HG02938 (cell line): ENCODE data around the gene PDYN.

ENCODE experiments used
- ATAC-seq: cut with Tn5 transposase; IDR thresholded peaks from one replicate; pipeline ENCODE4 v1.9.1; 2021; ENCODE audit warnings: mild to moderate bottlenecking, moderate library complexity; ENCODE audit not compliant: unreplicated experiment

Gene PDYN

GRCh38 chr20:1995531-1996310 lies 1.9 kb upstream of the PDYN start:
- ATAC-seq = no peak

GRCh38 chr20:1994627-1995026 lies 769 bp upstream of the PDYN start:
- ATAC-seq = no peak

GRCh38 chr20:1992359-1993110 lies 1.3 kb downstream of the PDYN start:
- ATAC-seq = no peak

DNA sequence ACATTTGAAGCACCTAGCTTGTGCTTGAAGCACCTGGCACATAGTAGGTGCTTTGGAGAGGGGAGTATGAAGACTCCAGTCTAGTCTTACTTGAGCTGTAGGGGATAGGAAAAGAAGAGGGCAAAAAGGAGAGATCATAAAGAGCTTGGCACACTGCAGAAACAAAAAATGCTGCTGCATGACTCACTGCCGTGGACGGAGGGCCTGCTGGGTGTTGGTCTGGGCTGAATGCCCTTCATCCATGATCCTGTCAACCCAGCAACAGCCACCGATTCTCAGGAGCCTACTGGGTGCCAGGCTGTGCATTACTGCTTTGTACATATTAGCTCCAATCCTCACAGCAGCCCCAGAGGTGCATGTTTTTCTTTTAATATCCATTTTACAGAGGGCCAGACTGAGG lies 6.0 kb downstream of the PDYN start:
- no peak for ATAC-seq

DNA sequence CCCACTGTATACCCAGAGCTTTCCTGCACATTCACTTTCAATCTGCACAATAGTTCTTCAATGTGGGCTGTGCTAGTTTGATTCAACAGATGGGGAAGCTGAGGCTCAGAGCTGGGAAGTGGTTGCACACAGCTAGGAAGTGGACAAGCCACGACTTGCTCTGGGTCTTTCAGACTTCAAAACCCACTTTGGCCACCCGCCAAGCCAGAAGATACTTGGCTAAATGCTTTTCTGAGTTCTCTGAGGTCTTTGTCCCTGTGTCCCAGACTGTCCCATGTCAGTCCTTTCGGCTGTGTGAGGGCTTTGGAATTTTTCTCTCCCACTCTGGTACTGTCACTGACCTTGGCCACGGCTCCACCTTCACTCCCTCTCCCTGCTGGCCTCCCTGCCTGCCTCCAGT lies 10.6 kb downstream of the PDYN start:
- ATAC-seq = no peak

DNA sequence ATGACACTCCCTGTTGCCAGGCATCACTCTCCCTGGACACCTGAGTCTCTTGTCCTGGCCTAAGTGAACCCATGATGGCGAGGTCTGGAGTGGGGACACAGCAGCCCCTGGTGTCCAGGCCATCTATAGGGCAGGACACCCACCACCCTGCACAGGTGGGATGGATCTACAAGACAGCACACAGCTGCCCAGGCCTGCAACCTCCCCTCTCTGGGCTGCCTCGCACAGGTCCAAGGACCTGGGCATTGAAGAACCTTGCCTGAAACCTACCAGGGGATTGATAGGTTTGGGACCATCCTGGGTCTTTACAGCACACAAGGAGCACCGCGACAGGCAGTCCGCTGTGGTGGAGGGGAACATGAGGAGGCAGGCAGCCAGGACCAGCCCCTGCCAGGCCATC lies 11.2 kb downstream of the PDYN start:
- no peak for ATAC-seq

GRCh38 chr20:1979106-1979778 lies 14.6 kb downstream of the PDYN start:
- ATAC-seq = no peak

GRCh38 chr20:1975291-1975690 lies 18.6 kb downstream of the PDYN start:
- no peak for ATAC-seq

DNA sequence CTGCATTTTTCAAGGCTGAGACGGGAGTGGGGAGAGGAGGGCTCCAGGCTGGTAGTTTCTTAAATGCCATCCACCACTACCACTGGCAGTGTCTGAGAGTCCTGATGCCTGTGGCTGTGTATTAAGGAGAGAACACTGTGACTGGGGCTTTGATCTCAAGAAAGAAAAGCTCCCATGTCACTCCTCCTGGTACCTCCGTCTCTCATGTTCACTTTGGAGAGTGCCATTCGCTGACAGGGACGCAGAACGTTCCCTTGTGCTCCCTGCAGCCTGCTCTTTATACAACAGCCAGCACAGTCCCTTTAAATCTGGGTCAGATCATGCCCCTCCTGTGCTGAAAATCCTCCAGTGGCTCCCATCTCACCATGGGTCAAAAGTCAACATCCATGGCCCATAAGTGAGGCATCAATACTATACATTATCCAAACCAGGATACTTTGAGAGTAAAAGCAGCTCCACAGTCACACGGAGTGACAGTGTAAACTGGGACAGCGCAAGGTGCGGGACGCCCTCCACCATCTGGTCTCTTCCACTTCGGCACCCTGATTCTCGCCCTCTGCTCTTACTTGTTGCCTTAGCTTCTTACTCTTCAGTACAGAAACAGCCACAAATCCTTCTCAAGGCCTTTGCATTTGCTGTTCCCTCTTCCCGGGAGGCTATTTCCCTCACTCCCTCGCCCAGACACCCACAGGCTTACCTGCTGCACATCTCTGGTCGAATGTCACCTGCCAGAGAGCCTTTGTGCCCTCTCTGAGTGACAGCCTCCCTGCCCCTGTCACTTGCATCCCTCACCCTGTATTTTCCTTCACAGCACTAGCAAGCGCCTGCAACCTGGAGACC lies 20.0 kb downstream of the PDYN start:
- ATAC-seq = no peak

DNA sequence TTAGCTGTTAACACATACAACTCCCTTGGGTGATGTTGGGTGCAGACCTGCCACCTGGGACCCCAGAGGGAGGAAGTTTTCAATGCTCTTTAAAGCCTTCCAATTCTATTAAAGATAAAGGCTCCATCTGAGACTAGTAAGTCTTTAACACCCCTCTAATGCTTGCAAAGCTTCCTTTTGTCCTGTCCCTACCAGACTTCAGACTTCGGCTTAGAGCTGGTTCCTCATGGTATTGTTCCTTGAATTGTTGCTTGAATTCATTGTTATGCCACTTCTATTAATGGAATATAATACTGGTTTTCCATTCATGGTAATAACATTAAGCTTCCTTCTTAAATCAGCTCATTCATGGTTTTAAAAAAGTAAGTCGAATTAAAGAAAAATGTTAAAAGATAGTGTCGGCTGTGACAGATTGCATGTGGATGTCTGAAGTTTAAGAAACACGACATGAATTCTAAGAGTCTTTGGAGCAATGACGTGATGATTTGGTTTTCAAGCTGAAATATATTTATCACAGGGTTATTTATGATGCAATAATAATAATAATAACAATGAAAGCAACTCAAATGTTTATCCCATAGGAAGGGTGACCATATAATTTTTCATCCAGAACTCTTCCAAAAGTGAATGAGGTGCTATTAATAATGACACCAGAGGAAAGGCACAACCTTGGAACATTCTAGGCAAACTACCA lies 21.8 kb downstream of the PDYN start:
- no peak for ATAC-seq

DNA sequence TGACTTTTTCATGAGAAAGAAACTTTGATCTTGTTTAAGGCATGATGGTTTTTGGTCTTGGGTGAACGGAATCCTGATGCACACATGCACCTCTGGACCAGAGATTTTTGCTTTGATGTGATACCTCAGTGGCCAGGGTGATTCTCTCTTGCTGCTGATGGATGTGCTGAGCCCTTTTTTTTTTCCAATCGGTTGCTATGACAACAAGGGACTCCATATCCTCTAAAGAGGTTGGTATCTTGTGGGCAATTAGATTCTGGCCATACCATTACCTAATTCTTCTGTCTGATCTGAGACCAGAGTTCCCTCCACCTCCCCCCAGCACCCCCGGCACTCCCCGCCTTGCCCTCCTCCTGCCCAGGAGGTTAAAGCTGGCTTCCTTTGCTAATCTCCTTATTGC lies 24.9 kb downstream of the PDYN start:
- ATAC-seq = no peak

DNA sequence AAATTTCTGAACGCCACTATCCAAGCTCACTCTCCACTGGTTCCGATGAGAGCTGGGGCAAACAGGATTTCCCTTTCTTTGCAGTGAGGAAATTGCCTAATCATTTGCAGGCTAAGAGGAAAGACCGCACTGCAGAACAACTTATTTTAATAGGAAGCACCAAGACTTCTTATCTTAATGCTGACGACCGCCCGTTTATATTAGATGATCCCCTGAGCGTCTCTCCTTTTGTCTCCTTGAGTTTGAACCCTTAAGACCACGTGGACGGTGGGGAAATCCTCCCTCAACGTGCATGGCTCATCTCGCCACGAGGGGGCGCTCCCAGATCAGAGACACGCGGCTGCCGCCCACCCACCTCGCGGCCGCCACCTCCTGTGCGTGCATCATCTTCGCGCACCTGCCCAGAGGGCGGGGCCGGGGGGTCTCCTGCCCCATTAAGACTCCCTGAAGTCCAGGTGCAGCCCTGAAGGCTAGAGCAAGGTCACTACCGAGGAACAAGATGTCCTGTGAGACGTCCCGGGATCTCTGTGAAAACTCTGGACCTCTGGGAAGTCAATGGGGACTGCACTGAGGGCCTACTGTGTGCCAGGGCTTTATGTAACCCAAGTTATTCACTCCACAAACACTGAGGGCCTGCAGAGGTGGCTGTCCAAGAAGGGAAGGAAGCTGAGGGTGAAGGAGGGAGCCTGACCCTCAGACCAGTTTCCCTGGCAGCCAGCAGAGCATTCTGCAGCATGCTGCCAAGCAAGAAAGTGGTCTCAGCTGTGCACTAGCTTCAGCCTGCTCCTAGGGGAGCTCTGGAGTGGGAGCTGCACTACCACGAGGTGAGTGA lies 28.1 kb downstream of the PDYN start:
- no peak for ATAC-seq

DNA sequence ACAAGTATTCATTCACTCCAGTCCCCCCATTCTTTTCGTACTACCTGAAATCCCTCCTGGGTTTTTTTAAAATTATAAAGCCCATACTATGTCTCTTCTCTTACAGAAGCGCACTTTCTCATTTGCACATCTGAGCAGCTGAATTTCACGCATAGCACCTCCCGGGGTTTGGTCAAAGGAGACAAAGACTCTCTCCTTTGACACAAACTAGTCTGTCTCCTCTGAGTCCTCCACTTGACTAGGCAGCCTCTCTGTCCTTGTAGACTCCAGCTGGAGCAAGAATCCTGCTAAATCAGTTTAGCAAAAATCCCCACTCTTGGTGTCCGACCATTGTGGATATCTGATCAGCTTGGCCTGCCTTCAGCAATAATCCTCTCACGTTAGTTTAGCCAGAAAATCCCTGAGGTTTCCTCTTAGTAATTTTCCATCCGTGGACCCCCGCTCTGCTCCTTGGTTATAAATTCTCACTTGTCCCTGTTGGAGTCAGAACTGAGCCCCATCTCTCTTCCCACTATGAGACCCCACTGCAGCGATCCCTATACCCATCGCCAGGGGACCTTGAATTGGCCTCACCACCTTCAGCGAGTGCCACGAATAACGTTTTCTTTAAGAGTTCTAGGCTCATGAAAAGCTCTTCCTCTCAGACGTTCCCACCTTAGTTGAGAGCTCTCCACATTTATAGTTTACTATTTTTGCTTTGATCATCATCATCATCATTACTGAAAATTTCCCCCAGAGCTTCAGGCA lies 29.0 kb downstream of the PDYN start:
- ATAC-seq = no peak

DNA sequence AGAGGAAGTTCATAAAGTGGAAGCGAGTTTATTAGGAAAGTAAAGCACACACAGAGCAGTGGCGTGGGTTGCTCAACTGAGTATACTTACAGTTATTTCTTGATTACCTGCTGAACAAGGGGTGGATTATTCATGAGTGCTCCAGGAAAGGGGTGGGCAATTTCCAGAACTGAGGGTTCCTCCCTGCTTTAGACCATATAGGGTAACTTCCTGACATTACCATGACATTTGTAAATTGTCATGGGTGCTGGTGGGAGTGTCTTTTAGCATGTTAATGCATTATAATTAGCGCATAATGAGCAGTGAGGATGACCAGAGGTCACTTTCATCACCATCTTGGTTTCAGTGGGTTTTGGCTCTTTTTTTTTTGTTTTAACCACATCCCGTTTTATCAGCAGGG lies 29.8 kb downstream of the PDYN start:
- no peak for ATAC-seq

DNA sequence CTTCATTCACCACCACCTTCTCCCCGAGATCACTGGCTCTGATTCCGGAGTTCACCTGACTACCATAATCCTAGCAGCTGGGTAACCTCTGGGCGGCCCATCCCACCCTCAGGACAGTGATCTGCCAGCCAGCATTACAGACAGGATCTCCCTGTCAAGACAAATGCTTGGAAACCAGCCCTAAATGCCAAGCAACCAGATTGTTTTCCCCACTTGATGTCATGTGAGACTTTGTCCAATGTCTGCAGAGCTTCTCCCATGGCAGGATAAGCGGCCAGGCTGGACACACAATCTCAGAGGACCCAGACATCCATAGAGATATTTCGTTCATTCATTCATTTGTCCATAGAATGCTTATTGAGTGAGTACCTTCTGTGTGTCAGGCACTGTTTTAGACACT lies 32.5 kb downstream of the PDYN start:
- ATAC-seq = no peak

DNA sequence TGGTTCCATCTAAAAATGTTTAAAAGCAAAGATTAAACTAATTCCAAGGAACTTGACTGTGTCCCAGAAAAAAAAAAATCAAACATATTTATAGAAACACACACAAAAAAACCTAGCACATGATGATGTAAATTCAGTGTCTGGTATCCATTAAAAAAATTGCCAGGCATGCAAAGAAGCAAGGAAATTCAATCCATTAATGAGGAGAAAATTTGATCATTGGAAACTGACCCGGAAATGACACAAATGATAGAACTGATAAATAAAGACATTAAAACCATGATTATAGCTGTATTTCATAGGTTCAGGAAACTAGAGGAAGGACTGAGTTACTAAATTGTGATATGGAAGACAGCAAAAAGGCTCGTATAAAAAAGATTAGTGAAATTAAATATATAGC lies 34.7 kb downstream of the PDYN start:
- no peak for ATAC-seq

GRCh38 chr20:1958426-1958825 lies 35.4 kb downstream of the PDYN start:
- no peak for ATAC-seq

GRCh38 chr20:1955217-1955616 lies 38.6 kb downstream of the PDYN start:
- no peak for ATAC-seq

- ATAC-seq = no peak
Observed at GRCh38 chr20:1953621-1954020, 40.2 kb downstream of the PDYN start.
